HG03060 (cell line): ENCODE results near the gene CCM2L.

Experiments used
- ATAC-seq: cut with Tn5 transposase; IDR thresholded peaks from one replicate; pipeline ENCODE4 v1.9.1; 2021; ENCODE audit warnings: low read depth, moderate number of reproducible peaks; ENCODE audit not compliant: unreplicated experiment

CCM2L gene

DNA sequence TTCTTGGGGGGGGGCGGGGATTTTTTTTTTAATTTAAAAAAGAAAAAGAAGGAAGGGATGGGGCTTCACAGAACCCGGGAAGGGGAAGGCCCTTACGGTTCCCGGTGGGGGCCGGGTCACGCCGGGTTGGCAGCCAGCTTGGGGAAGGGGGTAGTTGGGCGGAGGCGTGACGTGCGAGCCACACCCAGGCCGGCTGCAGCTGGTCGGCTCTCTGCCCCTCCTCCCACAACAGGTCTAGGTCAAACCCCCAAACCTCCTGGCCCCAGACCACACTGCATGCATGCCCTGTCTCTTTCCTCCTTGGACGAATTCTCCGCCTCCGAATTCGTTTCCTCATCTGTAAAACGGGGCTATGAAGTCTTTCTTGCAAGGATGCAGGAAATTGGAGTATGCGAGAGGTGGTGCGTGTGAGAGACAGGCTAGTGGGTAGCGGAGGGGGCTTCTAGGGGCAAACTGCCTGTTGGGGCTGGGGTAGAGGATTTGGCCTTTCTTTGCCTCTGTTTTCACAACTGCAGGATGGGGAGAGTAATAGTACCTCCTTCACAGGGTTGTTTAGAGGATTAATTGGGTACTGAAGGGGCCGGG is 42.6 kb downstream of the CCM2L start:
- ATAC-seq: no peak

DNA sequence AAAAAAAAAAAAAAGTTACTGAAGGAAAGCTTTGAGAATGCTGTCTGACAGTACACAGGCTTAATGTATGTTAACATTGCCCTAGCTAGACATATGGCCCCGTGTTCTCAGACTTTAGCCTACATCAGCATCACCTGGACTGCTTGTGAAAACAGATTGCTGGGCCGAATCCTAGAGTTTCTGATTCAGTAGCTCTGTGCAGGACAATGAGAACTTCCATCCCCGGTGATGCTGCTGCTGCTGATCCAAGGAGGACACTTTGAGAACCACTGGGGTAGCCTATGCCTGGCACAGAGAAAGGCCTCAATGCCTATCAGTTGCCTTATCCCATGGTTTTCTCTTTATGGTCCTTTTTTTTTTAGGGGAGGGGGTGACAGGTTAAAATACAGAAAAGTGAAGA is 43.4 kb downstream of the CCM2L start:
- ATAC-seq: no peak

DNA sequence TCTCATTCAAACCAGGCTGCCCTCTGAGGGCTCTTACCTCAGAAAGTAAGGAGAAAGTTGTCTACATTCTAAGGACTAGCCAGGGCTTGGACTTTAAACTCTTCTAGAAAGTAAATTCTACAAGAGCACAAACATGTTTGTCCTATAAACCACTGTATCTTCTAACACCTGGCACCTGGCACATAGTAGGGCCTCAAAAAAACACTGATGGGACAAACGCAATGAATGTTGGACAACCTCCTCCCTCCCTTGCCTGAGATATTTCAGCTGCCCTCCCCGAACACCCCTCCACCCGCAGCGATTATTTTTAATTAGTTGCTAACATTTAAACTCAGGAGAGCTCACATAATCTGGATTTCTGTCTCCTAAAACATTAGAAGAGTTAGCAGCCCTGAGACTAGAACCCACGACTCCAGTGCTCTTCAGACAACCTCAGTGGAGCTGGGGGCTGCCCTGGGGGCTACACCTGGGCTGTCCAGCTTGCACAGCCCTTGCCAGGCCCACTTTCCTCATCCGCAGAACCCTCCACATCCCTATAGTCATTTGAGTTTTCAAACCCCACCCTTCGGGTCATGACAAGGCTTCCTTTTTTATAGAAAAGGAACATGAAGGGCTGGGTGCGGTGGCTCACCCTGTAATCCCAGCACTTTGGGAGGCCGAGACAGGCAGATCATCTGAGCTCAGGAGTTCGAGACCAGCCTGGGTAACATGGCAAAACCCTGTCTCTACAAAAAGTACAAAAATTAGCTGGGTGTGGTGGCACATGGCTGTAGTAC is 46.7 kb downstream of the CCM2L start:
- no peak for ATAC-seq

DNA sequence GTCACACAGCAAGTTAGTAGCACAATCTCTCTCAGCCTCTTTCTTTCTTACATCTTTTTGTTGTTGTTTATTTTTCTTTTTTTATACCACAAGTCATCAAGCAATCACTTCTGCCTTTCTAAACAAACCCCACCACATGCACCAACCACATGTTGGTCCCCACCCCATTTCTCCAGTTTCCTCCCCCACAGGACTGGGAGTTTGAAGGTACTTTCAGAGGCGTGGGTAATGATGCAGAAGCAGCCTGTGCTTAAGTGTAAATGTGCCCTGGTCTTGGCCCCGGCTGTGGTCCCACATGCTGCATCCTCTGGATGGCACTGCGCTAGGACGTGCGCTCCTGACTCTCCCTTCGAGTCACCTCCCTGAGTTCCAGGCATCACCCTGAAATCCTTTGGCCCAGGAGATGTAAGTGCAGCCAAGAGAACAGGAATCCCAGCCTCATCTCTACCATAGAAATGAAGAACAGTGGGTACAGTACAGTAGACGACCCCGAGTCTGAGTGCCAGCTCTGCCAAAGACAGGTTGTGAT is 47.5 kb downstream of the CCM2L start:
- ATAC-seq: no peak

DNA sequence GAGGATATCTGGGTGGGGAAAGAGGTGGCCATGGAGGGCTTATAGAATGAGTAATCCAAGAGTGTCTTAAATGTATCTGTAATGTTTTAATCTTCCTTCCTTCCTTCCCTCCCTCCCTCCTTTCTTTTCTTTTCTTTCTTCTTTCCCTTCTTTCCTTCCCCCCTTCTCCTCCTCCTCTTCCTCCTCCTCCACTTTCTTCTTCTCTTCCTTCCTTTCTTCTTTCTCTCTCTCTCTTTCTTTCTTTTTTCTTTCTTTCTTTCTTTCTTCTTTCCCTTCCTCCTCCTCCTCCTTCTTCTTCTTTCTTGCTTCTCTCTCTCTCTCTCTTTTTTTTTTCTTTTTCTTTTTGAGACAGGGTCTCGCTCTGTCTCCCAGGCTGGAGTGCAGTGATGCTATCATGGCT is 49.0 kb downstream of the CCM2L start:
- no peak for ATAC-seq

DNA sequence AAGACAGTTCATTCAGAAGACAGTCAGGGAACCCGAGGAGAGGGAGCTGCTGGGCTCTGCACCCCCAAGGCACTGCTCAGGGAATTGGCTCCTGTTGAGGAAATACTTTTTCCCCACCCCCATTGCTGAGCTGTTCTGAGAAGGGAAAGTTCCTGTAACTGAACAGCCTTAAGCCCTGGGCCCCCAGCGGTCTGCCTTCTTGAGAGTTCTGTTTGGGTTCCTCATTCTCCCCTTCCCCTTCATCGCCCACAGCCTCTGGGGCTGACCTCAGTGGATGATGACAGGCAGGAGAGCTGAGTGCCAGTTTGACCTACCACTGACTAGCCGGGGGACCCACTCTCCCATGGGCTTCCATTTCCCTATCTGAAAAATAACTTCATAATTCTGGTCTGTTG is 52.5 kb downstream of the CCM2L start:
- ATAC-seq: no peak

DNA sequence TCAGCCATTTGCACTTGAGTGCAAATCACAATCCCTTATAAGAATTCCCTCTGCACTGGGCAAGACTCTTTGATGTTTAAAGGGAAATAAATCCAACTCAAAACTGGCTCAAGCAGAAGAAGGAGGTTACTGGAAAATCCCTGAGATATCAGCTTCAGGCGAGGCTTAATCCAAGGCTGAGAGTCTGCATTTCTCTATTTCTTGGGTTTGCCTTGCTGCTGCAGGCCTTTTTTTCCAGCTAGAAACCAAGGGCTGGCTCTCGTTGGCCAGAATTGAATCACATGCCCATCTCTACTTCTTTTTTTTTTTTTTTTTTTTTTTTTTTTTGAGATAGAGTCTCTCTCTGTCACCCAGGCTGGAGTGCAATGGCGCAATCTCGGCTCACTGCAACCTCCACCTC is 53.5 kb downstream of the CCM2L start:
- no peak for ATAC-seq

DNA sequence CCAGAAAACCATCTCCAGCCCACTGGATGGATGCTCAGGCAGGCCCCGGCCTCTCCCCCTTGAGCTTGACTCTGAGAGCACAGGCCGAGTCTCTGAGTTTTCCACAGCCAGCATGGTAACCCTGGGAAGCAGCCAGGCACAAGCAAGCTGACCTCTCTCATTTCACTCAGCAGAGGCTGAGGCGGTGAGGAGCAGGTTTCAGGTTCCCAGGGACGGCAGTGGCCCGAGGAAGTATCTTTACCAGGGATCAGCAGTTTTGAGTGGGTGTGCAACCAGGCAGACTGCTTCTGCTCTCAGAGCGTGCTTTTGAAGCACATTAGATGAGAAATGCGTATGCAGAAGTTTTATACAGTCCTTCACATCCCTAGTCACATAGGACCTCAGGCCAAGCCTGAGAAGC is 54.4 kb downstream of the CCM2L start:
- ATAC-seq: no peak

DNA sequence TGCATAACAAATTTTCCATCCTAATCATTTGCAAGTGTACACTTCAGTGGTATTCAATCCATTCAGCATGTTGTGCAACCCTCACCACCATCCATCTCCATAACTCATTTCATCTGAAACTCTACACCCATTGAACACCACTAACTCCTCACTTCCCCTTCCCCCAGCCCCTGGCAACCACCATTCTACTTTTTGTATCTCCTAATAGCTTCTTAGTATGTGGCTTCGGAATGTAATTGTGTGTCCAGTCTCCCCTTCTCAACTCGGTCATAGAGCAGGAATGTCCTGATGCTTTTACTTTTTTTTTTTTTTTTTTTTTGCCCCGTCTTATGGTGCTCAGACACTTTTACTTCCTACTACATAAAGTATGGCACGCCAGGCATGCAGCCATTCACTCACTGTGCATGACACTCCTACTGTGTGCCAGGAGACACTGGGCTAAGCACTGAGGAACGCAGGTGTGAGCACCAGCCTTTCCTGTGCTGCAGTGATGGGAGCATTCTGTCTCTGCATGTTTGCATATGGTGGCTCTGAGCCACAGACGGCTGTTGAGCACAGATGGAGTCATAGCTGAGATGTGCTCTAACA is 57.1 kb downstream of the CCM2L start:
- ATAC-seq: no peak

DNA sequence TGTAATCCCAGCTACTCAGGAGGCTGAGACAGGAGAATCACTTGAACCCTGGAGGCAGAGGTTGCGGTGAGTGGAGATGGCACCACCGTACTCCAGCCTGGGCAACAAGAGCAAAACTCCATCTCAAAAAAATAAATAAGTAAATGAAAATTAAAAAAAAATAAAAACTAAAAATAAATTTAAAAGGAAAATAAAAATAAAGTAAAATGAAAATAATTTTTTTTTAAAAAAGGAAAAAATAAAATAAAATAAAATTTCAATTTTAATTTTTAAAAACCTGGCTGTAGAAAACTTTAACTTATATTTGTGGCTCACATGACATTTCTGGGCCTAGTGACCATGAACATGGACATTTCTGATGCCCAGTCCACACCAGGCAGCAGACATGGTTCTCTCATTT is 57.9 kb downstream of the CCM2L start:
- no peak for ATAC-seq

DNA sequence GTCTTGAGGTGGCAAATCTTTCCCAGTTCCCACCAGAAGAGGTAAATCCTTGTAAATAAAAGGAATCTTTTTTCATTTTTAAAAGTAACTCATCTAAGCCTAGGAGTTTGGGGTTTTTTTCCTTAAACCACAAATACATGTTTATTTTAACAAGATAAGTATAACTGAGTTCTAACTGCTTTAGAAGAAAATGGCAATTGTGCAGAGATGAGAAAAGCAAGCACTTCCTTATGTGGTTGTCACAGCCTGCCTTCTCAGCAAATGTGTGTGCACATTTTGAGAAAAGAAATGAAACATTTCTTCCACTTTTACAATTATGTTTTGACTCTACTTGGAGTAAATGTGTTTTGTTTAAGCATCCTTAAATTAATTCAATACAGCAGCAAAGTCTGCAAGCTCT is 59.5 kb downstream of the CCM2L start:
- no peak for ATAC-seq

DNA sequence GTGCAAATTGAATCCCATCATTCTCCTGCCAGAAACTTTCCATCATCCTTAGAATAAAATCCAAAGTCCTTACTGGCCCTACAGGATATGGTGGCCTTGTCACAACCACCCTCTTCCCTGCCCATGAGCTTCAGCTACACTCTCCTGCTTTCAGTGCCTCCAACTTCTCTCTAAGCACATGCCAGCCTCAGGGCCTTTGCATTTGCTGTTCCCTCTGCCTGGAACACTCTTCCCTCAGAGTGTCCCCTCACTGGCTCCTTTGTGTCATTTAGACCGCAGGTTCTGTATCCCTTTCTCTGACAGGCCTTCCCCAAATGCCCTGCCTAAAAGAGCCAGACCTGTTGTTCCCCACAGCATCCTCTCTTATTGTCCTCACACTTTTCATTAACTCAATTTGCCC is 60.0 kb downstream of the CCM2L start:
- no peak for ATAC-seq

DNA sequence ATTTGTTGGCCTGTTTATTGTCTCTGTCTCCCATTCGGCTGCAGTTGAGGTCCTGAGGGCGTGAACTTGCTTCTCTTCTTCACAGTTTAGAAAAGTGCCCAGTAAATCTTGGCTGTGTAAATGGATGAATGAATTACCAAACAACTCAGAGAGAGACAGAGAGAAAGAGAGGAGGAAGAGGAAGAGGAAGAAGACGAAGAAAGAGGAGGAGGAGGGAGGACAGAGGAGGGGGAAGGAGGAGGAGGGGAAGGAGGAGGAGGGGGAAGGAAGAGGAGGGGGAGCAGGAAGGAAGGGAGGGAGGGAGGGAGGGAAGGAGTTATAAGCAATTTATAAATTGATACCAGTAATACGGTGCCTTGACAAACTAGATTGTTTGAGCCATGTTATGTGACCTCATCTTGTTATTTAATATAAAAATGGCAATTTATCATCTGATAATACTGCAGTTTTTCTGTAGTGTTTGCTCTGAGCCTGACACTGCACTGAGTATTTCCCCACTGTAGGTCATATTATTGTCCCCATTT is 60.5 kb downstream of the CCM2L start:
- no peak for ATAC-seq

DNA sequence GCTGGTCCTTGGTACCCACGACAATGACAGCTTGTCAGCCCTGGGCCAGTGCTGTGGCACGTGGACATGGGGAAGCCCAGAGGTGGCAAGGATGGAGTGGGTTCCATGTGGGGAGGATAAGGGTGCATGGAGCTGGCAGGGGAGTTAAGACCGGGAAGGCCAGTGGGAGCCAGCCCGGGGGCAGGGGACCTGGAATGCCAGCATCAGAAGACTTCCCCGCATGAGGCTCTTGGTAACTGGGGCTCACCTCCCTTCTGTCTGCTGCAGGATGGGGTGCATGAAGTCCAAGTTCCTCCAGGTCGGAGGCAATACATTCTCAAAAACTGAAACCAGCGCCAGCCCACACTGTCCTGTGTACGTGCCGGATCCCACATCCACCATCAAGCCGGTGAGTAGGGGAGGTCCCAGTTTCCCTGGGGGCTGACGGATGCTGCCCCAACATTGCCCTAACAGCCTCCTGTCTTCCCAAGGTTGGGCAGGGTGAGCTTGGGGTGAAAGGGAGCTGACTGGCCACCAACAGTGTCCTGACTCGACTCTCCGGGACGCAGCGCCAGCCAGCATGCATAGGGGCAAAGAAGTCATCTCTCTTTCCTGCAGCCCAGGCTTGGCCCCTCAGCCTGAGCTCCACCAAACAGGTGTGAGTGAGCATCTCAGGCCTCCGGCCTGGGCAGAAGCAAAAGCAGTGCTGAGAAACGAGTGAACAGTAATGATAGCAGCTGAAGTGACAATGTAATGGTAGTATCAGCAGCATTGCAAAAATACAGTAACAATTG is 61.3 kb downstream of the CCM2L start:
- no peak for ATAC-seq

DNA sequence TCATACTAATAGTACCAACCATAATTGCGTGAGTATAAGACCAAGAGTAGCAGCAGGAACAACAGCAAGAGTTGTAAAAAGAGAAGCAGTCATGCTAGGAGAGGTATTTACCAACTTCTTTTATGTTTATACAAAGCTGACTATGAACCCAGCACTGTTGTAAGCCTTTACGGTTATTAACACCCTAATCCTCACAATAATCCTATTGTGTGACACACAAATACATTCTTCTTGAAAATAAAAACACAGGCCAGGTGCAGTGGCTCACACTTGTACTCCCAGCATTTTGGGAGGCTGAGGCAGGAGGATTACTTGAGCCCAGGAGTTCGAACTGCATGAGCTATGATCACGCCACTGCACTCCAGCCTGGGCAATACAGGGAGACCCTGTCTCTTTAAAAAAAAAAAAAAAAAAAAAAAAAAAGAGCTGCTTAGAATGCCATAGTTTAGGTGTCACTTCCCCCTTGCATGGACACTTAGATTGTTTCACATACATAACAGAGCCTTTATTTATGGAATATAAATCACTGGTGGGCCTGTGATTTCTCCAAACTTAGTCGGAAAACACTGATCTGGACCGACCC is 62.0 kb downstream of the CCM2L start:
- no peak for ATAC-seq

DNA sequence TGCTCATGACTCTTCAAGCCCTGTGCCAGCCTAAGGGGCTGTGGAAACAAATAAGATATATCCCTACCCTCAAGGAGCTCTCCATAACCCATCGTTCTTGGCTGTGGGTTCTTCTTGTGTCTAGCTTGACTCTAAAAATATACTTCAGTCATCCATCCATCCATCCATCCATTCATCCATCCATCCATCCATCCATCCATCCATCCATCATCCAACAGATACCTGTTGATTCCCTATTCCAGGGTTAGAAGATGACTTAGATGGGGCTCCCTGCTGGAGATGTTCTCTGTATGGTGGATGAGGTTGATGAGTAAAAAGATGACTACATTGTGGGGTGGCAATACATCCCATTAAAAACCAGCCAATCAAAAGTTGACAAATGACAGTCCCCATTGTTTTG is 65.3 kb downstream of the CCM2L start:
- ATAC-seq: no peak

DNA sequence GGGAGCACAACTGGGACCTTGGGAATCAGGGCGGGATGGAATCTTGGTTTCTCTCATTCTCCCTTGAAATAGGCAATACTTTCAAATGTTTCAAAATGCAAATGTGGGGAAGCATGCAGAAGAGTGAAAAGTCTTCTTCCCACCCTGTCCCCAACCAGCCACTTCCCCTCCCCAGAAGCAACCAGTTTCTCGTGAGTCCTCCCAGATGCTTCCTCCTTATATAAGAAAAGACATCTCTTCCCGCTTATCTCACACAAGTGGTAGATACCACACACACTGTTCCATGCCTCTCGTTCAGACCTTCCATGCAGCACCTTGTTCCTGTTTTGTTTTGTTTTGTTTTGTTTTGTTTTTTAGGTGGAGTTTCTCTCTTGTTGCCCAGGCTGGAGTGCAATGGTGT is 67.0 kb downstream of the CCM2L start:
- ATAC-seq: no peak

DNA sequence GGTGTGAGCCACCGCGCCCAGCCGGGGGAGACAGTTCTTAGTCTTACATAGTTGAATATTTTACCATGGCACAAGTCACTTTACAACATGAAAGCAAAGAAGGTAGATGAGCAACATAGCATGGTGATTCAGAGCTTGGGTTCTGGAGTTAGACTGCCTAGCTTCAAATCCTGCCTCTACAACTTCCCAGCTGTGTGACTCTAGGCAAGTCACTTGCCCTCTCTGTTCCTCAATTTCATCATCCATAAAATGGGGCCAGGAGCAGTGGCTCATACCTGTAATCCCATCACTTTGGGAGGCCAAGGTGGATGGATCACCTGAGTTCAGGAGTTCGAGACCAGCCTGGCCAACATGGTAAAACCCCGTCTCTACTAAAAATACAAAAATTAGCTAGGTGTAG is 68.1 kb downstream of the CCM2L start:
- ATAC-seq: no peak

DNA sequence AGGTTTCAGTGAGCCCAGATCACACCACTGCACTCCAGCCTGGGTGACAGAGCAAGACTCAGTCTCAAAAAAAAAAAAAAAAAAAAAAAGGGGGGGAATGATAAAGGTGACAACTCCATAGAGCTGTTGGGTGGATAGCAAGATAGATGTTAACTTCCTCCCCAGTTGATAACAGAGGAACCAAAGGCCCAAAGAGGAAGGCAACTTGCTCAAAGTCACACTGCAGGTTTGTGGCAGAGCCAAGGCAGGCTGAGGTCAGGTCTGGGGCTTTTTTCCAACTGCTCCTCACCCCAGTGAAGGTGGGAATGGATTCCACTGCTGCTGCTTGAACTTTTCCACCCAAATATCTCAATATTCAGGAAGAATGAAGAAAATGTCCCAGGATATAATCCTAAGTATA is 68.6 kb downstream of the CCM2L start:
- ATAC-seq: no peak

DNA sequence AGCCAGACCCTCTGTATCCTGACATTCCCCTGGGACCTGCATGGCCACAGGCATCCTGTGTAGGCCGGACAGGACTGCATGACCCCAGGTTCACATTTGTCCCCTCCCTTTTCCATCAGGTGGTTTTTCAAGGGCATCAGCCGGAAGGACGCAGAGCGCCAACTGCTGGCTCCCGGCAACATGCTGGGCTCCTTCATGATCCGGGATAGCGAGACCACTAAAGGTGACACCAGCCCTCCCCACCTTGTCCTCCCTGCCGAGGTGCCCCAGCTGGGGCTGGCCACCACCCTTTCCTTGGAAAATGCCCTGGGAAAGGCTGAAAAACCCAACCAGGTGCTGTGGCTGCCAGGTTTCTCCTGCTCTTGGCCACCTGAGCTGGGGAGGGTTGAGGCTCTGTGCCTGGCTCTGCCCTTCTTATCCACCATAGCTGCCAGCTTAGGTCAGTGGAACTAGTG is 69.4 kb downstream of the CCM2L start:
- no peak for ATAC-seq

DNA sequence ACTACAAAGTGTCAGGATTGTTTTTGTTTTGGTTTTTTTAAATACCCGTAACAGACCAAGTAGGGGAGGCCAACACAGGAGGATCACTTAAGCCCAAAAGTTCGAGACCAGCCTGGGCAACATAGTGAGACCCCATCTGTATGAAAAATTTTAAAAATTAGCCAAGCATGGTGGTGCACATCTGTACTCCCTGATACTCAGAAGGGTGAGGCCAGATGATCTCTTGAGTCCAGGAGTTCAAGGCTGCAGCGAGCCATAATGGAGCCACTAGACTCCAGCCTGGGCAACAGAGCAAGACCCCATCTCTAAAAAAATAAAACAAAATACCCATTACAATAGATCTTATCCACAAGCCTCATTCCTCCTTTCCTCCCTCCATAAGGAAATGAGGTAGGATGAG is 70.5 kb downstream of the CCM2L start:
- ATAC-seq: no peak
